Testis (tissue), 2 donors: ENCODE data around the gene ZNF688.

Experiments used
- POLR2A ChIP-seq: fragments of 450-650 bp; IDR thresholded peaks from one replicate; pipeline ENCODE4 v1.6.1; 2017; ENCODE audit warnings: antibody characterized with exemption, mild to moderate bottlenecking, moderate library complexity
- TF ChIP-seq, protein P1 (sequence below), 3 experiments: fragments of 450-650 bp in 2 of 3; fragments of 200-600 bp in 1 of 3; sonication (generic) in 1 of 3; IDR thresholded peaks; one replicate each; pipeline ENCODE4 v1.5.1; 2016 to 2019; ENCODE audit warnings: antibody characterized with exemption in 3 of 3, mild to moderate bottlenecking in 2 of 3, moderate library complexity in 1 of 3

DNA sequence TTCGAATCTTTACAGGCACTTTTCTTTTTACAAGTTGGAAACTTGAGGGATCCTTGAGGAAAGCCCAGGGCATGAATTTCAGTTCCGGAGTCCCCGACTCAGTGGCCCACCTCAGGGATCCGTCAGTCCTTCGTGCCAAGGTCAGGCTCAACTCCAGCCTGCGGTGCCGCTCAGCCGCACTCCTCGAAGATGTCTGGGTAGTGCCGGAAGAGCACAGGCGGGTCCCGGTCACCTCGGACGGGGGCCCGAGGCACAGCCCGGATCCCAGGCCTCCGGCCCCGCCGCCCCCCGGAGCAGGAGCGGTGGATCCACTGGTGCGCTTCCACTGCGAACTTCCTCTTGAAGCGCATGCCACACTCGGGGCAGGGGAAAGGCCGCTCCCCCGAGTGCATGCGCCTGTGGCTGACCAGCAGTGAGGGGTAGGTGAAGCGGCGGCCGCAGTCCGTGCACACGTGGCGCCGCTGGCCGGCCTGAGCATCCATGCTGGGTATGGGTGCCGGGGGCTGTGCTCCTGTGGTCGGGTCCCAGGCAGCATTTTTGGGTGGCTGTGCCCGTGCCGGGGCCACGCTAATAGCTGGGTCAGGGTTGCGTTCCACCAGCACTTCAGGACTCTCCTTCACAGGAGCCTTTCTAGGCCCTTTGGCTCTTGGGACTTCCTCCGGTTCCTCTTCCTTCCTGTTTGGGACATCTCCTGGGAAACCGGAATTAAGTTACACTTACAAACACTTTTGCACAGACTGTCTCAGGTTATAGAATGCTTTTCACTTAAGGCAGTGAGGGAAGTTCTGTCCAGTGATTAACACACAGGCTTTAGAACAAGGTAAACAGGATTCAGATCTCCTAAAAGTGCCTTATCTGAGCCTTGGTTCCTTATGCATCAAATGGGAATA, 1.5 kb downstream of the ZNF688 start:
- TF ChIP-seq POLR2A, result no peak
- TF ChIP-seq, protein P1, sequence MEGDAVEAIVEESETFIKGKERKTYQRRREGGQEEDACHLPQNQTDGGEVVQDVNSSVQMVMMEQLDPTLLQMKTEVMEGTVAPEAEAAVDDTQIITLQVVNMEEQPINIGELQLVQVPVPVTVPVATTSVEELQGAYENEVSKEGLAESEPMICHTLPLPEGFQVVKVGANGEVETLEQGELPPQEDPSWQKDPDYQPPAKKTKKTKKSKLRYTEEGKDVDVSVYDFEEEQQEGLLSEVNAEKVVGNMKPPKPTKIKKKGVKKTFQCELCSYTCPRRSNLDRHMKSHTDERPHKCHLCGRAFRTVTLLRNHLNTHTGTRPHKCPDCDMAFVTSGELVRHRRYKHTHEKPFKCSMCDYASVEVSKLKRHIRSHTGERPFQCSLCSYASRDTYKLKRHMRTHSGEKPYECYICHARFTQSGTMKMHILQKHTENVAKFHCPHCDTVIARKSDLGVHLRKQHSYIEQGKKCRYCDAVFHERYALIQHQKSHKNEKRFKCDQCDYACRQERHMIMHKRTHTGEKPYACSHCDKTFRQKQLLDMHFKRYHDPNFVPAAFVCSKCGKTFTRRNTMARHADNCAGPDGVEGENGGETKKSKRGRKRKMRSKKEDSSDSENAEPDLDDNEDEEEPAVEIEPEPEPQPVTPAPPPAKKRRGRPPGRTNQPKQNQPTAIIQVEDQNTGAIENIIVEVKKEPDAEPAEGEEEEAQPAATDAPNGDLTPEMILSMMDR (IDR thresholded peaks at IDR 0.05), result no peak
